Erythroblast (primary cell): ENCODE results near the gene NCOA5.

Experiments used
- GATA1 ChIP-seq: IDR thresholded peaks from 2 replicates; pipeline ENCODE4 v1.6.1; 2011; ENCODE audit warnings: low read depth, mild to moderate bottlenecking, control low read depth, low read length, moderate library complexity
- POLR2A ChIP-seq: IDR thresholded peaks from 2 replicates; pipeline ENCODE4 v1.6.1; 2011; ENCODE audit warnings: mild to moderate bottlenecking, low read length

DNA sequence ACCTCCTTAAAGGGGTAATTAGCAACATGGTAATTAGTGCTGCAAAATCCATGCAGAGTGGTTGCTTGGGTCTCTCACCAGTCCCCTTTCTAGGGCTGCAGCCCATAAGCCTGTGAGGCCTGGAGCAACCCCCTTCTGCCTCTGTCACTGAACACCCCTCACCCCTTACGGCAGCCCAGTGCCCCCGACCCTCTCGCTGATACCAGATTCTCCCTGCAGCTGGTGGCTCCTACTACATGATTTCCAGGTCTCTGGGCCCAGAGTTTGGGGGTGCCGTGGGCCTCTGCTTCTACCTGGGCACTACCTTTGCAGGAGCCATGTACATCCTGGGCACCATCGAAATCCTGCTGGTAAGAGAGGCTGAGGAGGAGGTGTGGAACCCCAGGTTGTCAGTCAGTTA is 52.7 kb downstream of the NCOA5 start:
- TF ChIP-seq POLR2A (no peak), GATA1 (no peak)
